ENCODE measurements around the gene GPC1. TPM values are rescaled to one million over a fixed set of nuclear protein-coding genes. Genes with fewer than 3 reads are reported as not detected.

GPC1 gene
- total and polyA plus RNA-seq, 2 donors (not counting 1 experiment from before 2014, with no cell fraction given), result 147 to 218 TPM

DNA sequence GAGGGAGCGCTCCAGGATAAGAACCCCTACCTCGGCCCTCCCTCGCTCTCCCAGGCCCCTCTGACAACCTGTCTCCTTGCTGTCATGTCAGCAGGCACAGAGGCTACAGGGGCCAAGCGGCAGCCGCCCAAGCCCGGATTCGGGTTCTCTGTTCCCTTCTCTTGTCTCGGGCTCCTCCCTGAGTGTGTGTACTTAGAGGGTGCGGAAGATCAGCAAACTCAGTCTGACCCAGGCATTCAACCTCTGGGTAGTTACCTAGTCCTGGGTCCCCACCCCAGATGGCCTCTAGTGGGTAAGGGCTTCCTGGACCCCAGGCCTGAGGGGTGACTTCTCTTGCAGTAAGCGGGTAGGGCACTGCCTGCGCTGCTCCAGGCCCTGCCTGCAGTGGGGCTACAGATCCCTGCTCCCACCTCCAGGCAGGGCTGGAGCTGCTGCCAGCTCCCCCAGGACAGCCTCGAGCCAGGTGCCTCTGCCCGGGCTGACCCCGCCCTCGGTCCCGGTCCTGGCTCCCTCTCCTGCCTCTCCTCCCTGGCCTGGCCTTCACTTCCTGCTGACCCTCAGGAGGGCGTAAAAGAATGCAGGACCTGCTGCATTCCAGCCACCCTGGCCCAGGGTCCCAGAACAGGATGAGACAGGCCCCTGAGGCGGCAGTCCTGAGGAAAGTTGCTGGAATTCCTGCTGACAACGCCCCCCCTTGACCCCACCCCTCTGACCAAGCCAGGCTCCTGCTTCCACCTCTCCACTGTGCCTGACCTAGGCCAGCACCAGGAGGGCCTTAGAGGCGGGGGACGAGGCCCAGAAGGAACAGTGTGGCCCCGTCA is 22.0 kb downstream of the GPC1 start:
- no peaks in the 10 kb centered on the region for H4K20me1 ChIP-seq (ENCODE audit: control insufficient read depth, extremely low read depth, insufficient read depth, low read length)
- H3K9ac ChIP-seq (ENCODE audit: insufficient read depth, low read length), result no peak overlapping the region
- DNase-seq (ENCODE audit: low read depth in 2 of 2), result no peak
- H3K4me2 ChIP-seq (ENCODE audit: extremely low read depth, insufficient read depth, low read length), result no peak overlapping the region
- H3K4me1 ChIP-seq (ENCODE audit: control insufficient read depth, extremely low read depth, insufficient read depth, low read length), result no peaks in the 10 kb centered on the region
- no peak overlapping the region for H2AFZ ChIP-seq (ENCODE audit: low read length)
- H3K36me3 ChIP-seq (ENCODE audit: control insufficient read depth, insufficient read depth, low read length), result peaks cover 10% of the 10 kb centered on the region
- TF ChIP-seq, protein P1, sequence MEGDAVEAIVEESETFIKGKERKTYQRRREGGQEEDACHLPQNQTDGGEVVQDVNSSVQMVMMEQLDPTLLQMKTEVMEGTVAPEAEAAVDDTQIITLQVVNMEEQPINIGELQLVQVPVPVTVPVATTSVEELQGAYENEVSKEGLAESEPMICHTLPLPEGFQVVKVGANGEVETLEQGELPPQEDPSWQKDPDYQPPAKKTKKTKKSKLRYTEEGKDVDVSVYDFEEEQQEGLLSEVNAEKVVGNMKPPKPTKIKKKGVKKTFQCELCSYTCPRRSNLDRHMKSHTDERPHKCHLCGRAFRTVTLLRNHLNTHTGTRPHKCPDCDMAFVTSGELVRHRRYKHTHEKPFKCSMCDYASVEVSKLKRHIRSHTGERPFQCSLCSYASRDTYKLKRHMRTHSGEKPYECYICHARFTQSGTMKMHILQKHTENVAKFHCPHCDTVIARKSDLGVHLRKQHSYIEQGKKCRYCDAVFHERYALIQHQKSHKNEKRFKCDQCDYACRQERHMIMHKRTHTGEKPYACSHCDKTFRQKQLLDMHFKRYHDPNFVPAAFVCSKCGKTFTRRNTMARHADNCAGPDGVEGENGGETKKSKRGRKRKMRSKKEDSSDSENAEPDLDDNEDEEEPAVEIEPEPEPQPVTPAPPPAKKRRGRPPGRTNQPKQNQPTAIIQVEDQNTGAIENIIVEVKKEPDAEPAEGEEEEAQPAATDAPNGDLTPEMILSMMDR (conservative IDR thresholded peaks at IDR 0.05 in 1 of 2, IDR thresholded peaks at IDR 0.05 in 1 of 2; ENCODE audit: low read depth in 1 of 2, low read length in 2 of 2), result no peak
- TF ChIP-seq EZH2 (IDR thresholded peaks at IDR 0.05; ENCODE audit: low read length, missing control alignments), result no peak
- H3K27me3 ChIP-seq (ENCODE audit: control insufficient read depth, insufficient read depth, low read length), result no peaks in the 10 kb centered on the region
- no peak overlapping the region for H3K4me3 ChIP-seq (replicated peaks in 1 of 4; ENCODE audit: control extremely low read depth in 1 of 4, insufficient read depth in 1 of 4, low read depth in 3 of 4, low read length in 4 of 4)
- no peaks in the 10 kb centered on the region for H3K9me3 ChIP-seq (ENCODE audit: control insufficient read depth, insufficient read depth, low read depth, low read length)
- H3K79me2 ChIP-seq (ENCODE audit: control insufficient read depth, insufficient read depth, low read length), result peaks cover 12% of the 10 kb centered on the region
- H3K27ac ChIP-seq (ENCODE audit: insufficient read depth, low read length), result no peak overlapping the region

DNA sequence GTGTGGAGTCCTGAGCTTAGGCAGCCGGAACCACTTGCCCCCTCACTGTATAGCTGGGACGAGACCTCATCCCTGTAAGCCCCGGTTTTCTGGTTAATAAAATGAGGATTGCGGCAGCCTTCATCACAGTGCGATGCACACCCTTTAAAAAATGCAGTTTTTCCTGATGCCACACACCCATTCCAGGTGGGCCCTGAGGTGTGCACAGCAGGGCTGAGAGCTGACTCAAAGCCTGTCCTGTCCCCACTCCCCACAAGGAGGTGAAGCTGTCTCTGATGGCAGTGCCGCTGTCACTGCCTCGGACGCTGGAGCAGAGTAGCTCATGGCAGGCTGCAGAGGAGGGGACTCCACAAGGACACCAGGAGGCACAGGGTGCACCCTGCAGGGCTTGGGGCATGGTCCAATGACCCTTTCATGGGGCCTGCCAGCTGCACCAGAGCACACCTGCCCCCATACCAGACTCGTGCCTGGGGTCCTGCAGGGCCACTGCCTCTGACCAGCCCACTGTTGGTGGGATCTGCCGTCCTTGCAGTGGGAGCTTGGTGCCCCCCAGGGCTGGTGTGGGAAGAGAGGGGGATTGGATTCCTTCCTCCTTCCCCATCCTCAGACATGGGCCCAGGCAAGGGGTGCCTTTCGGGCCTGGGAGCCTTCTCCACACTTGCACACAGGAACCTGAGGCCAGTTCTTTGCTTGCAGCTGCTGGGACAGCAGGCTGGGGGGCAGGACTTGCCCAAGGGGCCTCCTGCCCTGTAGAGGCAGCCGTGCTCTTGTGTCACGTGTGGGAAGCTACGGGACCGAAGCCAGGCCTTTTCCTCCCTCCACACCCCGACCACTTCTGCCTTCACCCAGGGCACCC is 22.8 kb downstream of the GPC1 start:
- no peaks in the 10 kb centered on the region for H4K20me1 ChIP-seq (ENCODE audit: control insufficient read depth, extremely low read depth, insufficient read depth, low read length)
- H3K9me3 ChIP-seq (ENCODE audit: control insufficient read depth, insufficient read depth, low read depth, low read length), result no peaks in the 10 kb centered on the region
- H3K79me2 ChIP-seq (ENCODE audit: control insufficient read depth, insufficient read depth, low read length), result peaks cover 11% of the 10 kb centered on the region
- no peaks in the 10 kb centered on the region for H3K4me1 ChIP-seq (ENCODE audit: control insufficient read depth, extremely low read depth, insufficient read depth, low read length)
- H3K4me3 ChIP-seq (replicated peaks in 1 of 4; ENCODE audit: control extremely low read depth in 1 of 4, insufficient read depth in 1 of 4, low read depth in 3 of 4, low read length in 4 of 4), result no peak overlapping the region
- H3K27ac ChIP-seq (ENCODE audit: insufficient read depth, low read length), result no peak overlapping the region
- H3K36me3 ChIP-seq (ENCODE audit: control insufficient read depth, insufficient read depth, low read length), result peaks cover 17% of the 10 kb centered on the region
- no peak overlapping the region for H3K4me2 ChIP-seq (ENCODE audit: extremely low read depth, insufficient read depth, low read length)
- H3K27me3 ChIP-seq (ENCODE audit: control insufficient read depth, insufficient read depth, low read length), result no peaks in the 10 kb centered on the region
- H2AFZ ChIP-seq (ENCODE audit: low read length), result no peak overlapping the region
- TF ChIP-seq, protein P1 (conservative IDR thresholded peaks at IDR 0.05 in 1 of 2, IDR thresholded peaks at IDR 0.05 in 1 of 2; ENCODE audit: low read depth in 1 of 2, low read length in 2 of 2), result no peak
- no peak for TF ChIP-seq EZH2 (IDR thresholded peaks at IDR 0.05; ENCODE audit: low read length, missing control alignments)
- no peak overlapping the region for H3K9ac ChIP-seq (ENCODE audit: insufficient read depth, low read length)
- DNase-seq (ENCODE audit: low read depth in 2 of 2), result no peak

DNA sequence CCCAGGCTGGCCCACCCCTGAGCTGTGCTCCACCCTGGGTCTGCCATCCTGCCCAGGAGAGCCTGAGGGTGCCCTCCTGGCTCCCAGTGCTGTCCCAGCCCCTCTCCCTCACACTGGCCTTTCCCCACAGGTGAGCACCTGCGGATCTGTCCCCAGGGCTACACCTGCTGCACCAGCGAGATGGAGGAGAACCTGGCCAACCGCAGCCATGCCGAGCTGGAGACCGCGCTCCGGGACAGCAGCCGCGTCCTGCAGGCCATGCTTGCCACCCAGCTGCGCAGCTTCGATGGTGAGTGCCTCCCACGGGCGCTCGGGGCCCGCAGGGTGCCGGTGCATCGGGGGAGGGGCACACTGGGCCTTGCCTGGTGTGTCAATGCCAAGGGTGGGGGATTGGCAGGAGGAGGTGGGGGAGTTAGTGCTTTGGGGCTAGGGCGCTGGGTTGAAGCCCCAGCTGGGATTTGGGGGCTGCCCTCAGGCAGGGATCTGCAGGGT is 23.5 kb downstream of the GPC1 start:
- Histone ChIP-seq H3K9ac (ENCODE audit: insufficient read depth, low read length) (no peak overlapping the region), H3K4me2 (ENCODE audit: extremely low read depth, insufficient read depth, low read length) (no peak overlapping the region), H2AFZ (ENCODE audit: low read length) (no peak overlapping the region), H3K4me3 (replicated peaks in 1 of 4; ENCODE audit: control extremely low read depth in 1 of 4, insufficient read depth in 1 of 4, low read depth in 3 of 4, low read length in 4 of 4) (no peak overlapping the region), H3K9me3 (ENCODE audit: control insufficient read depth, insufficient read depth, low read depth, low read length) (no peaks in the 10 kb centered on the region), H3K27me3 (ENCODE audit: control insufficient read depth, insufficient read depth, low read length) (no peaks in the 10 kb centered on the region), H3K27ac (ENCODE audit: insufficient read depth, low read length) (no peak overlapping the region), H3K36me3 (ENCODE audit: control insufficient read depth, insufficient read depth, low read length) (peaks cover 23% of the 10 kb centered on the region), H3K79me2 (ENCODE audit: control insufficient read depth, insufficient read depth, low read length) (peaks cover 11% of the 10 kb centered on the region), H3K4me1 (ENCODE audit: control insufficient read depth, extremely low read depth, insufficient read depth, low read length) (no peaks in the 10 kb centered on the region), H4K20me1 (ENCODE audit: control insufficient read depth, extremely low read depth, insufficient read depth, low read length) (no peaks in the 10 kb centered on the region)
- no peak for DNase-seq (ENCODE audit: low read depth in 2 of 2)
- no peak for TF ChIP-seq EZH2 (IDR thresholded peaks at IDR 0.05; ENCODE audit: low read length, missing control alignments)
- TF ChIP-seq, protein P1 (conservative IDR thresholded peaks at IDR 0.05 in 1 of 2, IDR thresholded peaks at IDR 0.05 in 1 of 2; ENCODE audit: low read depth in 1 of 2, low read length in 2 of 2), result no peak

Measured in fibroblast of lung (primary cell).